Fibroblast of skin of left biceps (primary cell): ENCODE data around the gene GRIA4.

Source experiments
- DNase-seq, 2 experiments: peaks; one replicate each; pipeline ENCODE4 v3.0.0-alpha.2; 2013; ENCODE audit warnings: low read depth in 2 of 2

GRIA4 gene

GRCh38 chr11:105789579-105790420, 179.9 kb downstream of the GRIA4 start:
- no peak for DNase-seq

- DNase-seq = no peak
These were observed 181.0 kb downstream of the GRIA4 start for GRCh38 chr11:105790840-105791239.

DNA sequence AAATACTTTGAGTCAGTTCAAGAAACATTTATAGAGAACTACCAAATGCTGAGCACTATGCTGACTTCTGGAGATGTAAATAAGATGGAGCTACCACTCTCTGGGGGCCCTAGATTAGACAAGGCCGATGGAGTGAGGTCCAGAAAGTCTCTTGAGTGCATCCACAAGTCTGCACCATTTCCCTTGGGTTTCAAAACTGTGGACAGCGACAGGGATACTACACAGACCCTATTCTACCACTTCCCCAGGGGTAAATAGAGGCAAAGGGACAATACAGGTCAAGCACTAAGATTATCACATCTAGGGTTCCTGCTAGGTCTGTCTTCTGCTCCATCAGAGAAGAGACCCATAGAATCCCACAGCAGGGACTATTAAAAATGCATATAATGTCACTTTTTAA, 183.2 kb downstream of the GRIA4 start:
- DNase-seq = no peak

GRCh38 chr11:105799263-105799662, 189.4 kb downstream of the GRIA4 start:
- no peak for DNase-seq

GRCh38 chr11:105799728-105800462, 190.0 kb downstream of the GRIA4 start:
- DNase-seq = no peak

DNA sequence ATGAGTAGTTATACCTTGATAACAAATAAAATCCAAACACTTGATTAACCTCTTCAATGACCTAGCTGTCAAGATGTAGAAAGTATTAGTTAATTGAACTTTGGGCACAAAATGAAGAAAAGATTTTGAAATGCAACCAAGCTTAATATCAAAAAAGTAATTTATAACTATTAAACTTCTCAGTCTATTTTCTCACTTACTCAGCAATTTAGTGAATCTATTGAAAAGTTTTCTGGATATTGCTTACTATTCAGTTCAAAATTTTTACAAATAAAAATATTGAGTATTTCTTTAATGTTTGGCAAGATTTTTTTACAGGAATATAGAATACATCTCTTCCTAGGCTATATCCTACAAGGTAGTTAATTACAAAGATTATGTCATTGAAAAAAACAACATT, 192.5 kb downstream of the GRIA4 start:
- no peak for DNase-seq

GRCh38 chr11:105811242-105811641, 201.4 kb downstream of the GRIA4 start:
- DNase-seq = no peak

DNA sequence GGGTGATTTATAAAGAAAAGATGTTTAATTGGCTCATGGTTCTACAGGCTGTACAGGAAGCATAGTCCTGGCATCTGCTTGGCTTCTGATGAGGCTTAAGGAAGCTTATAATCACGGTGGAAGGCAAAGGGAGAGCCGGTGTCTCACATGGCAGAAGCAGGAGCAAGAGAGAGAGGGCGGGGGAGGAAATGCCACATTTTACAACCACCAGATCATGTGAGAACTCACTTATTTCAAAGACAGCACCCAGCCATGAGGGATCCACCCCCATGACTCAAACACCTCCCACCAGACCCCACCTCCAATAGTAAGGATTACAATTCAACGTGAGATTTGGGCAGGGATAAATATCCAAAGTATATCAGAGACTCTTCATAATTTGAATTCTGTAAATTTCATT, 211.5 kb downstream of the GRIA4 start:
- no peak for DNase-seq

GRCh38 chr11:105821781-105822180, 211.9 kb downstream of the GRIA4 start:
- no peak for DNase-seq

GRCh38 chr11:105823495-105824033, 213.7 kb downstream of the GRIA4 start:
- no peak for DNase-seq

GRCh38 chr11:105824457-105825013, 214.7 kb downstream of the GRIA4 start:
- peak in 1 of 2 experiments; percentile 1 for DNase-seq

- no peak for DNase-seq
These were observed 215.3 kb downstream of the GRIA4 start for GRCh38 chr11:105825141-105825540.

- DNase-seq = no peak
These were observed 218.0 kb downstream of the GRIA4 start for GRCh38 chr11:105827906-105828305.

- no peak for DNase-seq
These were observed 219.2 kb downstream of the GRIA4 start for GRCh38 chr11:105829084-105829483.

- DNase-seq = no peak
These were observed 224.6 kb downstream of the GRIA4 start for GRCh38 chr11:105834461-105834860.

GRCh38 chr11:105838668-105839384, 229.0 kb downstream of the GRIA4 start:
- no peak for DNase-seq

GRCh38 chr11:105840391-105840790, 230.5 kb downstream of the GRIA4 start:
- DNase-seq = no peak

- DNase-seq = no peak
These were observed 242.5 kb downstream of the GRIA4 start for GRCh38 chr11:105852403-105852802.

DNA sequence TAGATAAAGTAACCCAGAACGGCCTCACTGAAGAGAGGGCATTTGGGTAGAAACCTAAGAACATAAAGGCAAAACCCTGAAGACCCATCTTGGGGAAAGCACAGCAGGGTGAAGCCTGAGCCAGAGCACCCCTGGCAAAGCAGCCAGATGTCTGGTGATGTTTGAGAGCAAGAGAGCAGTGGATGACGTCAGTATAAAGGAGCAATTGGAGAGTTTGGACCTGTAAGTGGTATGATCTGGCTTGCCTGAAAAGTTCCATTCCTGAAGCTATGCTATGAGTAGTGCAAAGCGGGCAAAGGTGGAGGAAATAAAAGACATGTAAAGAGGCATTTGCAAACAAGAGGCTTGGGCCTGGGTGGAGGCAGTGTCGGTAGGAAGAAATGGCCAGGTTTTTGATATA, 244.4 kb downstream of the GRIA4 start:
- DNase-seq = no peak

DNA sequence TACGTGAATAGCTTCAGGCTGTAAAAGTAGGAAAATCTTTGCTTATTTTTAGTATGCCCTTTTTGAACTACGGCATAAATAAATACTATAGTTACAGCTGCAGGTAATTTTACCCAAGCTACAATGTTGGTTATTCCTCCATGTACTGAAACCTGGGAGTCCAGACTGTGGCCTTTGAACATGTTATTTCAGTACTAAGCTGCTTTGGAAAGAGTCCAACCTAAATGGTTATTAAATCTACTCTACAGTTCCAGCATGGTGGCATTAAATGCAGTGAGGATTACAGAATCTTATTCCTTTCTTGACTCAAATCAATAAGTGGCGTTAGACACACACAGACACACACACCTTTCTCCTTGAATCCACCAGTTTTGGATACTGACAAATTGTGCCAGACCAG, 247.1 kb downstream of the GRIA4 start:
- DNase-seq = no peak

DNA sequence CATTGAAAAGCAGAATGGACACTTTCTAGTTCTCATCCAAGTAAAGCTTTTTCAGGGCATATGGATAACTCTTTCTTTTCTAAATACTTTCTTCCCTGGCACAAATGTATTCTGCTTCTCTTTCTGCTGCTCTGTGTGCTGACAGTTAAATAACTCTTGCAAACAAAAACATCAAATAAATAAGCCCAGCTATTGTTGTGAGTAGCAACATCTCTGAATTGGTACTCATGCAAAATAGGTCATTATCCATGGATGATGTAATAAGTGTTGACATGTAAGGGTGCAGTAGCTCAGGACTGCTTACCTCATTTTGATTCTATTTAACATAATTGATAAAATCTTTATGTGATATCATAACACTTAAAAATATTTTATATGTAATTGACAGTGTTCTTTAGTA, 247.9 kb downstream of the GRIA4 start:
- no peak for DNase-seq

DNA sequence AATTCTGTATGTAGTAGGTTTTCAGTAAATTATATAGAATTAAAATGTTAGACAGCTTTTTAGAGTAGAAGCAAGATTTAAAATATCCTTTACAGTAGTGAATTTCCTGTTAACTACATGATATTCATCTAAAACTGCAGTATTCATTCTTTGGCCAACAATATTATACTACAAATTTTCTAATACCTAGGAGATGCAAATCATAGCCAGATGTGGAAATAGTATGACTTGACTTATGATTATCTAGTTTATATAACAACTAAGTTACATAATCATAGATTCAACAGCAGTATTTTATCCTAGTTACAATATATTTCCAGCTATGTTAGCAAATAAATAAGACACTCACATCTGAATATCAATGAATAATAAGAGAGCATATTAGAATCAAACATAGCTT, 249.0 kb downstream of the GRIA4 start:
- no peak for DNase-seq
